IMR-90 (cell line): Measurements from ENCODE around the gene CCDC74B. TPM values are rescaled to one million over a fixed set of nuclear protein-coding genes. Genes with fewer than 3 reads are reported as not detected.

Experiments used
- ATAC-seq: fragments of 200-7000 bp; cut with Tn5 transposase; 2 replicates; pipeline ENCODE4 v1.9.1; 2020; ENCODE audit warnings: low read depth, mild to moderate bottlenecking, moderate library complexity
- BruUV-seq: library from RNA; stranded (reverse); fragments of 400-500 nt; replicated peaks from 2 replicates; lab custom pipeline; 2021; lab: Mats Ljungman, UMichigan
- CTCF ChIA-PET: fragments of 300-600 bp; formaldehyde crosslinking; extraction: SDS; loops from one replicate; lab custom pipeline; 2021; ENCODE audit warnings: antibody characterized with exemption; lab: Yijun Ruan, JAX
- POLR2A ChIA-PET: fragments of 300-600 bp; sonication (Branson Sonifier 250); formaldehyde crosslinking; loops from one replicate; lab custom pipeline; 2022; ENCODE audit warnings: antibody characterized with exemption; ENCODE audit not compliant: unreplicated experiment; lab: Charles Lee
- DNase-seq: peaks from one replicate; pipeline ENCODE4 v3.0.0; 2013
- H2AFZ ChIP-seq: replicated peaks from 2 replicates; pipeline ENCODE3; 2013; ENCODE audit warnings: low read length, mild to moderate bottlenecking; ENCODE audit not compliant: poor library complexity
- H2AK5ac ChIP-seq: 2 replicates; pipeline ENCODE4 v1.6.1; 2013; ENCODE audit warnings: low read depth, low read length, inconsistent platforms
- H2AK9ac ChIP-seq: replicated peaks from 2 replicates; pipeline ENCODE3; 2013; ENCODE audit warnings: mild to moderate bottlenecking, low read depth, low read length, moderate library complexity; ENCODE audit not compliant: poor library complexity
- H2BK120ac ChIP-seq: 2 replicates; pipeline ENCODE4 v1.6.1; 2013; ENCODE audit warnings: low read depth, low read length, inconsistent platforms
- H2BK15ac ChIP-seq: 3 replicates; pipeline ENCODE4 v1.6.1; 2013; ENCODE audit warnings: low read depth, low read length, inconsistent platforms
- H2BK20ac ChIP-seq: 2 replicates; pipeline ENCODE4 v1.6.1; 2013; ENCODE audit warnings: low read depth, mild to moderate bottlenecking, inconsistent platforms, low read length, moderate library complexity
- H2BK5ac ChIP-seq: 2 replicates; pipeline ENCODE4 v1.6.1; 2013; ENCODE audit warnings: mild to moderate bottlenecking, low read depth, low read length, inconsistent platforms; ENCODE audit not compliant: poor library complexity, severe bottlenecking
- H3K14ac ChIP-seq: replicated peaks from 2 replicates; pipeline ENCODE4 v1.6.1; 2013; ENCODE audit warnings: low read depth, low read length, inconsistent platforms
- H3K18ac ChIP-seq: 2 replicates; pipeline ENCODE4 v1.6.1; 2013; ENCODE audit warnings: low read depth, low read length, control low read depth
- H3K23ac ChIP-seq: 2 replicates; pipeline ENCODE4 v1.6.1; 2013; ENCODE audit warnings: low read depth, low read length, inconsistent platforms
- H3K27ac ChIP-seq: 2 replicates; pipeline ENCODE4 v1.5.1; 2013; ENCODE audit warnings: mild to moderate bottlenecking, control low read depth, low read length; ENCODE audit not compliant: insufficient read depth
- H3K27me3 ChIP-seq: 2 replicates; pipeline ENCODE4 v1.6.1; 2013; ENCODE audit warnings: low read length; ENCODE audit not compliant: control insufficient read depth, insufficient read depth
- H3K36me3 ChIP-seq: 2 replicates; pipeline ENCODE4 v1.6.1; 2013; ENCODE audit warnings: low read length, mixed read lengths; ENCODE audit not compliant: control insufficient read depth, insufficient read depth
- H3K4ac ChIP-seq: 2 replicates; pipeline ENCODE4 v1.6.1; 2013; ENCODE audit warnings: low read depth, low read length, inconsistent platforms
- H3K4me1 ChIP-seq: 2 replicates; pipeline ENCODE4 v1.6.1; 2013; ENCODE audit warnings: low read length, mixed read lengths; ENCODE audit not compliant: control insufficient read depth, insufficient read depth
- H3K4me2 ChIP-seq: 2 replicates; pipeline ENCODE4 v1.6.1; 2013; ENCODE audit warnings: low read depth, mild to moderate bottlenecking, control low read depth, low read length, moderate library complexity
- H3K4me3 ChIP-seq: 2 replicates; pipeline ENCODE4 v1.5.1; 2013; ENCODE audit warnings: low read depth, mild to moderate bottlenecking, control low read depth, low read length, moderate library complexity; ENCODE audit not compliant: insufficient read depth
- H3K56ac ChIP-seq: 2 replicates; pipeline ENCODE4 v1.6.1; 2013; ENCODE audit warnings: low read length, inconsistent platforms; ENCODE audit not compliant: insufficient read depth; ENCODE audit errors: extremely low read depth
- H3K79me1 ChIP-seq, 2 experiments: 2 replicates each; pipeline ENCODE4 v1.6.1; 2013; ENCODE audit warnings: low read length in 2 of 2, inconsistent platforms in 1 of 2, low read depth in 1 of 2
- H3K9ac ChIP-seq: 2 replicates; pipeline ENCODE4 v1.6.1; 2013; ENCODE audit warnings: low read depth, low read length, control low read depth
- H3K9me1 ChIP-seq: 2 replicates; pipeline ENCODE4 v1.6.1; 2013; ENCODE audit warnings: low read length, inconsistent platforms; ENCODE audit not compliant: insufficient read depth
- H3K9me3 ChIP-seq: 2 replicates; pipeline ENCODE4 v1.6.1; 2013; ENCODE audit warnings: low read length; ENCODE audit not compliant: control insufficient read depth, insufficient read depth
- H4K20me1 ChIP-seq: 2 replicates; pipeline ENCODE4 v1.6.1; 2013; ENCODE audit warnings: low read length, inconsistent platforms; ENCODE audit not compliant: insufficient read depth
- H4K5ac ChIP-seq: 2 replicates; pipeline ENCODE4 v1.6.1; 2013; ENCODE audit warnings: mild to moderate bottlenecking, low read depth, low read length, control low read depth
- H4K8ac ChIP-seq, 2 experiments: 2 replicates each; pipeline ENCODE4 v1.6.1; 2013; ENCODE audit warnings: low read depth in 2 of 2, low read length in 2 of 2, control low read depth in 1 of 2, inconsistent platforms in 1 of 2
- H4K91ac ChIP-seq: 2 replicates; pipeline ENCODE4 v1.6.1; 2013; ENCODE audit warnings: low read depth, low read length, inconsistent platforms; ENCODE audit not compliant: insufficient read depth
- BHLHE40 ChIP-seq: fragments of 150-350 bp; IDR thresholded peaks from 2 replicates; pipeline ENCODE4 v1.6.1; 2016; ENCODE audit warnings: mild to moderate bottlenecking, low read depth, low read length
- CEBPB ChIP-seq: IDR thresholded peaks from 2 replicates; pipeline ENCODE4 v1.6.1; 2012; ENCODE audit warnings: low read depth, low read length, improper control_type of control experiment
- FOS ChIP-seq: fragments of 150-350 bp; IDR thresholded peaks from 2 replicates; pipeline ENCODE4 v1.6.1; 2016; ENCODE audit warnings: low read depth, low read length
- MAFK ChIP-seq: IDR thresholded peaks from 2 replicates; pipeline ENCODE4 v1.6.1; 2012; ENCODE audit warnings: low read depth, low read length, improper control_type of control experiment
- MAZ ChIP-seq: IDR thresholded peaks from 2 replicates; pipeline ENCODE4 v1.6.1; 2012; ENCODE audit warnings: low read depth, mild to moderate bottlenecking, low read length, improper control_type of control experiment, moderate library complexity, borderline replicate concordance
- MXI1 ChIP-seq: IDR thresholded peaks from 2 replicates; pipeline ENCODE4 v1.6.1; 2012; ENCODE audit warnings: low read depth, mild to moderate bottlenecking, low read length, moderate library complexity, borderline replicate concordance
- NFE2L2 ChIP-seq: fragments of 150-350 bp; IDR thresholded peaks from 2 replicates; pipeline ENCODE4 v1.6.1; 2016; ENCODE audit warnings: low read depth, mild to moderate bottlenecking, low read length
- POLR2A ChIP-seq: IDR thresholded peaks from 2 replicates; pipeline ENCODE4 v1.6.1; 2012; ENCODE audit warnings: mild to moderate bottlenecking, low read depth, low read length
- RCOR1 ChIP-seq: IDR thresholded peaks from 2 replicates; pipeline ENCODE4 v1.6.1; 2012; ENCODE audit warnings: mild to moderate bottlenecking, low read length, improper control_type of control experiment; ENCODE audit not compliant: insufficient replicate concordance
- RFX5 ChIP-seq: IDR thresholded peaks from 2 replicates; pipeline ENCODE4 v1.8.0; 2012; ENCODE audit warnings: low read depth, mild to moderate bottlenecking, low read length, moderate library complexity
- SMC3 ChIP-seq: fragments of 150-350 bp; IDR thresholded peaks from 2 replicates; pipeline ENCODE4 v1.6.1; 2016; ENCODE audit warnings: low read depth, mild to moderate bottlenecking, antibody characterized with exemption, low read length, moderate library complexity
- WGBS, 2 experiments: methylation state at CpG; one replicate each; pipeline versions ENCODE4 v1.1.5 to v1.1.7; 2013; ENCODE audit warnings: missing lambda C conversion rate in 2 of 2; ENCODE audit not compliant: insufficient read length in 1 of 2; ENCODE audit errors: extremely low coverage in 2 of 2; 5-methylcytosine and 5-hydroxymethylcytosine counted together
- dilution Hi-C: fragments of 300-500 bp; cut with HindIII; formaldehyde crosslinking; loops from one replicate; pipeline ENCODE4 v1.14.3; 2018; ENCODE audit warnings: low sequenced_read_pairs; ENCODE audit not compliant: unreplicated experiment
- in situ Hi-C: fragments of 300-500 bp; cut with MboI; formaldehyde crosslinking; loops from 3 replicates; pipeline ENCODE4 v1.14.3; 2019; ENCODE audit warnings: low sequenced_read_pairs, inconsistent platforms, mixed read lengths
- intact Hi-C: fragments of 100-400 bp; cut with micrococcal nuclease; formaldehyde crosslinking; loops from 2 replicates; pipeline ENCODE4 v1.10.0; 2022
- polyA plus RNA-seq, 3 experiments: library from polyadenylated mRNA; depleted of rRNA; stranded (reverse); fragments of >200 nt; gene quantifications; 2 replicates each; pipeline ENCODE4 v1.2.3, GENCODE V29; 2012; ENCODE audit warnings: low replicate concordance in 1 of 3
- total RNA-seq: library from RNA; depleted of rRNA; stranded (reverse); fragments of >200 nt; gene quantifications from 2 replicates; pipeline ENCODE4 v1.2.3, GENCODE V29; 2012
- TF ChIP-seq, protein P1 (sequence below): fragments of 150-350 bp; IDR thresholded peaks from 2 replicates; pipeline ENCODE4 v1.6.1; 2017; ENCODE audit warnings: mild to moderate bottlenecking, antibody characterized with exemption, low read length, low read depth
- TF ChIP-seq, protein P2 (sequence below): conservative IDR thresholded peaks from 2 replicates; pipeline ENCODE4 v1.5.1; 2012; ENCODE audit warnings: mild to moderate bottlenecking, low read depth, low read length, improper control_type of control experiment
- TF ChIP-seq, protein P3 (sequence below): fragments of 150-350 bp; IDR thresholded peaks from 2 replicates; pipeline ENCODE4 v1.6.1; 2016; ENCODE audit warnings: low read depth, mild to moderate bottlenecking, low read length, moderate library complexity, borderline replicate concordance

The CCDC74B gene
- total and polyA plus RNA-seq, 2 of the 4 experiments (the other 2 are of a cell fraction): 3.9 to 8.4 TPM

DNA sequence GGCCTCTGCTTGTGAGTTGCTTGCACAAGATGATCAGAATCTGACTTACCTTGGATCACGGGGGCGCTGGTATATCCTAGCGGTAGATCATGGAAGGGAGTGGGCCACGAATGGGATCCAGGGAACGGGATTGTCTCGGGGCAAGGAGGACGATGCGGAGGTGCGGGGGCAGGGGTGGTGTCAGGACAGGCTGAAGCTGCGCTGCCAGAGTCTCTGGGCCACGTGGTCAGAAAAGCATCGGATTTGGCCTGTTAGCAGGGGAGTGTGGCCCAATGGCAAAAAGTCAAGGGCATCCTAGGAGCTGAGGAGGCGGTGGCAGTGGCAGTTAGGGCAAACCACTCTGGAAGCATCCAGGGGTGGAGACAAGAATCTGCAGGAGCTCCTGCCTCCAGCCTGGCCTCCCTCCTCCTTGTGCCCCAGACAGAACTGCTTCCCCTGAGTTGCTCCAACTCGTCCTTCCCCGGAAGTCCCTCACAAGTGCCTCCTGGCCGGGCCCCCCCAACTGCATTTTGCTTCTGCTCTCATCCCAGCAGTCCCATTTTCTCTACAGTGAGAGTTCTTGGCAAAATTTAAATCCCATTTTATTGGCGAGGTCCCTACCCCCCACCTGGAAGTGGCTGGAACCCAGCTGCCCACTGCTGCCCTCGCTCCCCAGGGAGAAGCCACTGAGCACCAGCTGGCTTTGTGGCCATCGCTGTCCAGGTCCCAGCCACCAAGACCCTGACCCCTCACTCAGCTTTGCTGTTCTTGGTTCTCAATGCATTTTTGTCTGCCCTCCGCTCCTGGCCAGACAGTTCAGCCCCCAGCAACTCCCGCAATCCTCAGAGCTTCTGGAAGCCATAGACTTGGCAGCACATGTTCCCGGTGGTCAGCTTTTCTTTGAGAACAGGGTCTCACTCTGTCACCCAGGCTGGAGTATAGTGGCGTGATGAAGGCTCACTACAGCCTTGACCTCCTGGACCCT, 5.6 kb upstream of the CCDC74B start:
- in situ Hi-C loops: loop anchor here (25.0 kb wide), 1 partner anchor 1362 kb away; no protein-coding TSS in a partner anchor
- H3K9me1 ChIP-seq: no peaks in the 10 kb centered on the region
- no peak overlapping the region for H2BK120ac ChIP-seq
- H3K56ac ChIP-seq: no peak overlapping the region
- DNase-seq: no peak
- H4K8ac ChIP-seq: no peak overlapping the region
- intact Hi-C loops: no loop called here
- H3K9ac ChIP-seq: no peak overlapping the region
- H2BK20ac ChIP-seq: no peak overlapping the region
- H2BK15ac ChIP-seq: no peak overlapping the region
- no peaks in the 10 kb centered on the region for H3K4me1 ChIP-seq
- H3K23ac ChIP-seq: no peak overlapping the region
- H4K91ac ChIP-seq: no peak overlapping the region
- no peak overlapping the region for H2AFZ ChIP-seq
- H2AK5ac ChIP-seq: no peak overlapping the region
- ATAC-seq: no peak
- no peak overlapping the region for H3K27ac ChIP-seq
- dilution Hi-C loops: no loop called here
- no peak overlapping the region for H3K4me3 ChIP-seq
- H2AK9ac ChIP-seq: no peak overlapping the region
- BruUV-seq: no TSS peak
- H3K14ac ChIP-seq: no peak overlapping the region
- H3K36me3 ChIP-seq: peaks cover 23% of the 10 kb centered on the region; the same call in 1 of the 2 replicates
- H3K27me3 ChIP-seq: no peaks in the 10 kb centered on the region
- no peak overlapping the region for H4K5ac ChIP-seq
- no peak overlapping the region for H3K4ac ChIP-seq
- TF ChIP-seq BHLHE40 (no peak), MAZ (no peak), SMC3 (no peak), FOS (no peak), POLR2A (no peak), RCOR1 (no peak), NFE2L2 (no peak), RFX5 (no peak), CEBPB (no peak), MXI1 (no peak), MAFK (no peak)
- TF ChIP-seq, protein P1, sequence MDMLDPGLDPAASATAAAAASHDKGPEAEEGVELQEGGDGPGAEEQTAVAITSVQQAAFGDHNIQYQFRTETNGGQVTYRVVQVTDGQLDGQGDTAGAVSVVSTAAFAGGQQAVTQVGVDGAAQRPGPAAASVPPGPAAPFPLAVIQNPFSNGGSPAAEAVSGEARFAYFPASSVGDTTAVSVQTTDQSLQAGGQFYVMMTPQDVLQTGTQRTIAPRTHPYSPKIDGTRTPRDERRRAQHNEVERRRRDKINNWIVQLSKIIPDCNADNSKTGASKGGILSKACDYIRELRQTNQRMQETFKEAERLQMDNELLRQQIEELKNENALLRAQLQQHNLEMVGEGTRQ: no peak
- TF ChIP-seq, protein P2, sequence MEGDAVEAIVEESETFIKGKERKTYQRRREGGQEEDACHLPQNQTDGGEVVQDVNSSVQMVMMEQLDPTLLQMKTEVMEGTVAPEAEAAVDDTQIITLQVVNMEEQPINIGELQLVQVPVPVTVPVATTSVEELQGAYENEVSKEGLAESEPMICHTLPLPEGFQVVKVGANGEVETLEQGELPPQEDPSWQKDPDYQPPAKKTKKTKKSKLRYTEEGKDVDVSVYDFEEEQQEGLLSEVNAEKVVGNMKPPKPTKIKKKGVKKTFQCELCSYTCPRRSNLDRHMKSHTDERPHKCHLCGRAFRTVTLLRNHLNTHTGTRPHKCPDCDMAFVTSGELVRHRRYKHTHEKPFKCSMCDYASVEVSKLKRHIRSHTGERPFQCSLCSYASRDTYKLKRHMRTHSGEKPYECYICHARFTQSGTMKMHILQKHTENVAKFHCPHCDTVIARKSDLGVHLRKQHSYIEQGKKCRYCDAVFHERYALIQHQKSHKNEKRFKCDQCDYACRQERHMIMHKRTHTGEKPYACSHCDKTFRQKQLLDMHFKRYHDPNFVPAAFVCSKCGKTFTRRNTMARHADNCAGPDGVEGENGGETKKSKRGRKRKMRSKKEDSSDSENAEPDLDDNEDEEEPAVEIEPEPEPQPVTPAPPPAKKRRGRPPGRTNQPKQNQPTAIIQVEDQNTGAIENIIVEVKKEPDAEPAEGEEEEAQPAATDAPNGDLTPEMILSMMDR: no peak
- TF ChIP-seq, protein P3, sequence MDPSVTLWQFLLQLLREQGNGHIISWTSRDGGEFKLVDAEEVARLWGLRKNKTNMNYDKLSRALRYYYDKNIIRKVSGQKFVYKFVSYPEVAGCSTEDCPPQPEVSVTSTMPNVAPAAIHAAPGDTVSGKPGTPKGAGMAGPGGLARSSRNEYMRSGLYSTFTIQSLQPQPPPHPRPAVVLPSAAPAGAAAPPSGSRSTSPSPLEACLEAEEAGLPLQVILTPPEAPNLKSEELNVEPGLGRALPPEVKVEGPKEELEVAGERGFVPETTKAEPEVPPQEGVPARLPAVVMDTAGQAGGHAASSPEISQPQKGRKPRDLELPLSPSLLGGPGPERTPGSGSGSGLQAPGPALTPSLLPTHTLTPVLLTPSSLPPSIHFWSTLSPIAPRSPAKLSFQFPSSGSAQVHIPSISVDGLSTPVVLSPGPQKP: no peak
- CTCF ChIA-PET: no interaction called here
- no peaks in the 10 kb centered on the region for H3K9me3 ChIP-seq
- H2BK5ac ChIP-seq: no peak overlapping the region
- H3K4me2 ChIP-seq: no peak overlapping the region
- no peaks in the 10 kb centered on the region for H4K20me1 ChIP-seq
- H3K79me1 ChIP-seq: no peaks in the 10 kb centered on the region
- no peak overlapping the region for H3K18ac ChIP-seq
- 96% methylated on average over 8 of the region's 23 CpGs; no CpG with 5 or more reads in 1 of the 2 experiments for WGBS, 2 experiments
- POLR2A ChIA-PET: no interaction called here
